Measurements from ENCODE around the gene PCGF3.

Gene PCGF3

GRCh38 chr4:785332-786073 is 79.9 kb downstream of the PCGF3 start:
- TF ChIP-seq YY1 (IDR thresholded peaks at IDR 0.05; ENCODE audit: low read depth), result no peak
- no peak for TF ChIP-seq CEBPB (IDR thresholded peaks at IDR 0.05)
- no peak for TF ChIP-seq MAX (IDR thresholded peaks at IDR 0.05)
- TF ChIP-seq NFIC (IDR thresholded peaks at IDR 0.05), result no peak
- TF ChIP-seq RAD21 (IDR thresholded peaks at IDR 0.05; ENCODE audit: low read depth), result no peak
- no peak for TF ChIP-seq EP300 (IDR thresholded peaks at IDR 0.05; ENCODE audit: borderline replicate concordance)
- no peak for TF ChIP-seq CREB1 (IDR thresholded peaks at IDR 0.05; ENCODE audit: low read depth)
- TF ChIP-seq TAF1 (IDR thresholded peaks at IDR 0.05; ENCODE audit: low read depth), result no peak
- TF ChIP-seq TCF12 (IDR thresholded peaks at IDR 0.05; ENCODE audit: low read depth), result no peak
- no peak for TF ChIP-seq USF1 (IDR thresholded peaks at IDR 0.05)
- no peak for TF ChIP-seq ZBTB7A (IDR thresholded peaks at IDR 0.05; ENCODE audit: low read depth)
- TF ChIP-seq TEAD4 (IDR thresholded peaks at IDR 0.05), result no peak

GRCh38 chr4:786074-786741 is 80.6 kb downstream of the PCGF3 start:
- TF ChIP-seq TEAD4 (IDR thresholded peaks at IDR 0.05), result no peak
- TF ChIP-seq NFIC (IDR thresholded peaks at IDR 0.05), result no peak
- TF ChIP-seq TCF12 (IDR thresholded peaks at IDR 0.05; ENCODE audit: low read depth), result no peak
- TF ChIP-seq REST (IDR thresholded peaks at IDR 0.05; ENCODE audit: low read depth), result no peak
- no peak for TF ChIP-seq USF1 (IDR thresholded peaks at IDR 0.05)
- TF ChIP-seq MAX (IDR thresholded peaks at IDR 0.05), result no peak
- TF ChIP-seq EGR1 (IDR thresholded peaks at IDR 0.05), result no peak
- no peak for TF ChIP-seq EP300 (IDR thresholded peaks at IDR 0.05; ENCODE audit: borderline replicate concordance)
- TF ChIP-seq CEBPB (IDR thresholded peaks at IDR 0.05), result no peak
- no peak for TF ChIP-seq RAD21 (IDR thresholded peaks at IDR 0.05; ENCODE audit: low read depth)
- TF ChIP-seq ZBTB7A (IDR thresholded peaks at IDR 0.05; ENCODE audit: low read depth), result no peak
- TF ChIP-seq CREB1 (IDR thresholded peaks at IDR 0.05; ENCODE audit: low read depth), result no peak

GRCh38 chr4:786861-787300 is 81.2 kb downstream of the PCGF3 start:
- TF ChIP-seq ZBTB7A (IDR thresholded peaks at IDR 0.05; ENCODE audit: low read depth) (no peak), MAX (IDR thresholded peaks at IDR 0.05) (no peak)

- TF ChIP-seq CEBPB (IDR thresholded peaks at IDR 0.05), result no peak
- no peak for TF ChIP-seq REST (IDR thresholded peaks at IDR 0.05; ENCODE audit: low read depth)
- no peak for TF ChIP-seq MAX (IDR thresholded peaks at IDR 0.05)
- TF ChIP-seq EP300 (IDR thresholded peaks at IDR 0.05; ENCODE audit: borderline replicate concordance), result no peak
- no peak for TF ChIP-seq TAF1 (IDR thresholded peaks at IDR 0.05; ENCODE audit: low read depth)
- TF ChIP-seq NFIC (IDR thresholded peaks at IDR 0.05), result no peak
- no peak for TF ChIP-seq YY1 (IDR thresholded peaks at IDR 0.05; ENCODE audit: low read depth)
- TF ChIP-seq CREB1 (IDR thresholded peaks at IDR 0.05; ENCODE audit: low read depth), result no peak
- TF ChIP-seq TEAD4 (IDR thresholded peaks at IDR 0.05), result no peak
- no peak for TF ChIP-seq FOXM1 (IDR thresholded peaks at IDR 0.05; ENCODE audit: borderline replicate concordance, low read depth)
These were observed 81.9 kb downstream of the PCGF3 start for GRCh38 chr4:787561-787981.

GRCh38 chr4:788006-788635 is 82.5 kb downstream of the PCGF3 start:
- TF ChIP-seq TAF1 (IDR thresholded peaks at IDR 0.05; ENCODE audit: low read depth) (no peak), FOXM1 (IDR thresholded peaks at IDR 0.05; ENCODE audit: borderline replicate concordance, low read depth) (no peak), USF1 (IDR thresholded peaks at IDR 0.05) (no peak), YY1 (IDR thresholded peaks at IDR 0.05; ENCODE audit: low read depth) (no peak), RAD21 (IDR thresholded peaks at IDR 0.05; ENCODE audit: low read depth) (no peak), CREB1 (IDR thresholded peaks at IDR 0.05; ENCODE audit: low read depth) (no peak), MAX (IDR thresholded peaks at IDR 0.05) (no peak), CEBPB (IDR thresholded peaks at IDR 0.05) (no peak), EP300 (IDR thresholded peaks at IDR 0.05; ENCODE audit: borderline replicate concordance) (no peak), NFIC (IDR thresholded peaks at IDR 0.05) (no peak), REST (IDR thresholded peaks at IDR 0.05; ENCODE audit: low read depth) (no peak), EGR1 (IDR thresholded peaks at IDR 0.05) (no peak), TEAD4 (IDR thresholded peaks at IDR 0.05) (no peak), ZBTB7A (IDR thresholded peaks at IDR 0.05; ENCODE audit: low read depth) (no peak), TCF12 (IDR thresholded peaks at IDR 0.05; ENCODE audit: low read depth) (no peak)
